ENCODE data around the gene TOB2. TPM values are rescaled to one million over a fixed set of nuclear protein-coding genes. Genes with fewer than 3 reads are reported as not detected.

TOB2 gene
- polyA plus RNA-seq, 1 of the 3 experiments (the other 2 are of a cell fraction), result 8.3 TPM

GRCh38 chr22:41488076-41488475 is 41.5 kb upstream of the TOB2 start:
- Histone ChIP-seq H3K27me3 (ENCODE audit: insufficient read depth) (no peaks in the 10 kb centered on the region), H3K4me1 (ENCODE audit: control insufficient read depth in 1 of 2, insufficient read depth in 2 of 2, low read depth in 1 of 2, low read length in 1 of 2) (peaks cover 0 to 5% of the 10 kb centered on the region in 2 experiments; a peak in 2 of 4 replicates), H3K36me3 (replicated peaks in 1 of 2; ENCODE audit: control insufficient read depth in 1 of 2, insufficient read depth in 2 of 2, low read length in 1 of 2) (no peaks in the 10 kb centered on the region), H4K20me1 (ENCODE audit: insufficient read depth) (no peaks in the 10 kb centered on the region), H2AFZ (ENCODE audit: low read depth) (no peak overlapping the region), H3K9me3 (no peaks in the 10 kb centered on the region), H3K4me2 (no peak overlapping the region), H3K79me2 (ENCODE audit: insufficient read depth) (peaks cover 39% of the 10 kb centered on the region), H3K9me2 (no peaks in the 10 kb centered on the region), H3F3A (replicated peaks; ENCODE audit: insufficient read depth) (no peaks in the 10 kb centered on the region), H3K27ac (ENCODE audit: low read depth in 2 of 2, low read length in 1 of 2) (no peak overlapping the region), H3K9ac (no peak overlapping the region), H3K4me3 (ENCODE audit: low read depth in 2 of 2, low read length in 1 of 2) (no peak overlapping the region)
- DNase-seq, result no peak
- WGBS (ENCODE audit: low lambda C conversion rate), result no CpG with 5 or more reads among the region's 4 CpGs
- no peak for TF ChIP-seq TEAD4 (IDR thresholded peaks at IDR 0.05; ENCODE audit: borderline replicate concordance, insufficient read depth)
- TF ChIP-seq RFX5 (IDR thresholded peaks at IDR 0.05; ENCODE audit: low read length), result no peak
- TF ChIP-seq FOSL2 (IDR thresholded peaks at IDR 0.05; ENCODE audit: borderline replicate concordance, low read depth), result no peak
- no peak for TF ChIP-seq CTCF (IDR thresholded peaks at IDR 0.05)
- TF ChIP-seq POLR2AphosphoS5 (IDR thresholded peaks at IDR 0.05; ENCODE audit: low read depth, low read length), result no peak
- no peak for TF ChIP-seq RCOR1 (IDR thresholded peaks at IDR 0.05; ENCODE audit: low read length)
- TF ChIP-seq, protein P1, sequence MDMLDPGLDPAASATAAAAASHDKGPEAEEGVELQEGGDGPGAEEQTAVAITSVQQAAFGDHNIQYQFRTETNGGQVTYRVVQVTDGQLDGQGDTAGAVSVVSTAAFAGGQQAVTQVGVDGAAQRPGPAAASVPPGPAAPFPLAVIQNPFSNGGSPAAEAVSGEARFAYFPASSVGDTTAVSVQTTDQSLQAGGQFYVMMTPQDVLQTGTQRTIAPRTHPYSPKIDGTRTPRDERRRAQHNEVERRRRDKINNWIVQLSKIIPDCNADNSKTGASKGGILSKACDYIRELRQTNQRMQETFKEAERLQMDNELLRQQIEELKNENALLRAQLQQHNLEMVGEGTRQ (IDR thresholded peaks at IDR 0.05; ENCODE audit: borderline replicate concordance, low read depth, low read length), result no peak
- no peak for TF ChIP-seq TCF12 (IDR thresholded peaks at IDR 0.05)
- TF ChIP-seq EP300 (IDR thresholded peaks at IDR 0.05; ENCODE audit: borderline replicate concordance in 1 of 2, low read depth in 1 of 2, low read length in 1 of 2), result no peak
- no peak for TF ChIP-seq FOXM1 (IDR thresholded peaks at IDR 0.05; ENCODE audit: low read depth)
- no peak for TF ChIP-seq NRF1 (IDR thresholded peaks at IDR 0.05; ENCODE audit: low read depth, low read length)
- TF ChIP-seq FOXJ3 (CRISPR knock-in tag; IDR thresholded peaks at IDR 0.05), result no peak
- TF ChIP-seq JUND (IDR thresholded peaks at IDR 0.05), result no peak
- TF ChIP-seq, protein P2, sequence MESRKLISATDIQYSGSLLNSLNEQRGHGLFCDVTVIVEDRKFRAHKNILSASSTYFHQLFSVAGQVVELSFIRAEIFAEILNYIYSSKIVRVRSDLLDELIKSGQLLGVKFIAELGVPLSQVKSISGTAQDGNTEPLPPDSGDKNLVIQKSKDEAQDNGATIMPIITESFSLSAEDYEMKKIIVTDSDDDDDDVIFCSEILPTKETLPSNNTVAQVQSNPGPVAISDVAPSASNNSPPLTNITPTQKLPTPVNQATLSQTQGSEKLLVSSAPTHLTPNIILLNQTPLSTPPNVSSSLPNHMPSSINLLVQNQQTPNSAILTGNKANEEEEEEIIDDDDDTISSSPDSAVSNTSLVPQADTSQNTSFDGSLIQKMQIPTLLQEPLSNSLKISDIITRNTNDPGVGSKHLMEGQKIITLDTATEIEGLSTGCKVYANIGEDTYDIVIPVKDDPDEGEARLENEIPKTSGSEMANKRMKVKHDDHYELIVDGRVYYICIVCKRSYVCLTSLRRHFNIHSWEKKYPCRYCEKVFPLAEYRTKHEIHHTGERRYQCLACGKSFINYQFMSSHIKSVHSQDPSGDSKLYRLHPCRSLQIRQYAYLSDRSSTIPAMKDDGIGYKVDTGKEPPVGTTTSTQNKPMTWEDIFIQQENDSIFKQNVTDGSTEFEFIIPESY (IDR thresholded peaks at IDR 0.05; ENCODE audit: borderline replicate concordance, low read depth), result no peak
- no peak for TF ChIP-seq NFIC (IDR thresholded peaks at IDR 0.05; ENCODE audit: borderline replicate concordance)
- TF ChIP-seq RXRA (IDR thresholded peaks at IDR 0.05; ENCODE audit: borderline replicate concordance, low read depth), result no peak
- no peak for TF ChIP-seq MEF2A (IDR thresholded peaks at IDR 0.05; ENCODE audit: borderline replicate concordance, low read depth)
- no peak for TF ChIP-seq YY1 (IDR thresholded peaks at IDR 0.05; ENCODE audit: low read depth)
- ChIA-PET POLR2A (no interaction called here), CTCF (no interaction called here)
